Astrocyte (in vitro differentiated cells and primary cell): ENCODE results near the gene LYG2. TPM values are rescaled to one million over a fixed set of nuclear protein-coding genes. Genes with fewer than 3 reads are reported as not detected.
"Not testable (repeated sequence)": the region's sequence is repeated elsewhere in the genome, so short reads cannot be mapped to it uniquely, and the experiment has no call there.

ENCODE experiments used
- DNase-seq: peaks from one replicate; pipeline ENCODE4 v3.0.0-alpha.2; 2010; ENCODE audit warnings: low read depth
- FAIRE-seq: peaks from 2 replicates; lab custom pipeline; 2011; peaks lifted over from hg19 to GRCh38; lab: Jason Lieb, UNC
- H2AFZ ChIP-seq: 2 replicates; pipeline ENCODE4 v1.6.0; 2012; ENCODE audit warnings: low read depth, low read length, inconsistent platforms
- H3K27ac ChIP-seq: 2 replicates; pipeline ENCODE4 v1.5.1; 2011; ENCODE audit warnings: low read depth, low read length, inconsistent platforms
- H3K27me3 ChIP-seq: 2 replicates; pipeline ENCODE4 v1.6.0; 2011; ENCODE audit warnings: low read length, inconsistent platforms; ENCODE audit not compliant: insufficient read depth
- H3K36me3 ChIP-seq: 2 replicates; pipeline ENCODE4 v1.5.1; 2011; ENCODE audit warnings: low read length, inconsistent platforms; ENCODE audit not compliant: insufficient read depth
- H3K4me1 ChIP-seq: 2 replicates; pipeline ENCODE4 v1.5.1; 2011; ENCODE audit warnings: low read length, inconsistent platforms; ENCODE audit not compliant: insufficient read depth
- H3K4me2 ChIP-seq: 2 replicates; pipeline ENCODE4 v1.6.0; 2012; ENCODE audit warnings: low read length, inconsistent platforms
- H3K4me3 ChIP-seq: 2 replicates; pipeline ENCODE4 v1.5.1; 2011; ENCODE audit warnings: low read depth, mild to moderate bottlenecking, low read length, inconsistent platforms; ENCODE audit not compliant: insufficient read depth
- H3K79me2 ChIP-seq: 2 replicates; pipeline ENCODE4 v1.6.0; 2012; ENCODE audit warnings: mild to moderate bottlenecking, low read length, inconsistent platforms; ENCODE audit not compliant: insufficient read depth
- H3K9ac ChIP-seq: 2 replicates; pipeline ENCODE4 v1.6.0; 2012; ENCODE audit warnings: mild to moderate bottlenecking, low read length, inconsistent platforms
- H3K9me3 ChIP-seq: 2 replicates; pipeline ENCODE4 v1.5.1; 2012; ENCODE audit warnings: low read depth, mild to moderate bottlenecking, low read length, inconsistent platforms; ENCODE audit not compliant: insufficient read depth
- H4K20me1 ChIP-seq: 2 replicates; pipeline ENCODE4 v1.6.0; 2012; ENCODE audit warnings: low read length, inconsistent platforms; ENCODE audit not compliant: insufficient read depth
- H3K27ac Mint-ChIP-seq: one replicate; pipeline ENCODE4 v1.8.0; 2021; ENCODE audit warnings: mild to moderate bottlenecking, mixed read lengths; ENCODE audit not compliant: unreplicated experiment
- H3K27me3 Mint-ChIP-seq: one replicate; pipeline ENCODE4 v1.8.0; 2021; ENCODE audit warnings: low read depth, mixed read lengths; ENCODE audit not compliant: unreplicated experiment
- H3K36me3 Mint-ChIP-seq: one replicate; pipeline ENCODE4 v1.8.0; 2021; ENCODE audit warnings: low read depth, mixed read lengths; ENCODE audit not compliant: unreplicated experiment
- H3K4me1 Mint-ChIP-seq: one replicate; pipeline ENCODE4 v1.8.0; 2021; ENCODE audit warnings: low read depth, mixed read lengths; ENCODE audit not compliant: unreplicated experiment
- H3K4me3 Mint-ChIP-seq: one replicate; pipeline ENCODE4 v1.8.0; 2021; ENCODE audit warnings: mild to moderate bottlenecking, moderate library complexity, mixed read lengths; ENCODE audit not compliant: unreplicated experiment
- H3K9me3 Mint-ChIP-seq: one replicate; pipeline ENCODE4 v1.8.0; 2021; ENCODE audit warnings: mild to moderate bottlenecking, mixed read lengths; ENCODE audit not compliant: unreplicated experiment
- CTCF ChIP-seq: IDR thresholded peaks from 2 replicates; pipeline ENCODE4 v1.5.1; 2011; ENCODE audit warnings: low read depth, mild to moderate bottlenecking, inconsistent platforms, low read length, moderate library complexity; ENCODE audit not compliant: insufficient read depth
- EZH2 ChIP-seq: IDR thresholded peaks from 2 replicates; pipeline ENCODE4 v1.6.1; 2012; ENCODE audit warnings: mild to moderate bottlenecking, low read length, inconsistent platforms; ENCODE audit not compliant: insufficient read depth
- total RNA-seq: library from RNA; stranded (reverse); gene quantifications from 2 replicates; pipeline ENCODE4 v1.2.1, GENCODE V29; 2021

LYG2 gene
- total RNA-seq, 1 donor from 2014 or later: not detected

DNA sequence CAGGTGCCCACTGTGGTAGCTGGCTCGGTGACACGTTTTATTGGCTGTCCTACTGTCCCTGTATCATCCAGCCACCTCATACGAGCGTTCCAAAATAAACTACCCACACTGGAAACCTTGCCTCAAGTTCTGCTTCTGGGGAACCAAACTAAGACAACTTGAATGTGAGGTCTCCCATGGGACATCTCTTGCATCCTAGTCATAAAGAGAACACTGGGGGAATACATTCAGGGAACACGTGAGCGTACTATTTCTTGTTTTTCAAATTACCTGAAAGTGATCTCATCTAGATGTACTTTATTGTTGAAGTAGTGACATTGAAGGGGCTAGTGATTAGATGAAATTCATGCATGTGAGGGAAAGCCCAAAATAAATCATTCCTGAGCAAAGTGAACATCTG is 15.0 kb downstream of the LYG2 start:
- Histone ChIP-seq H3K27me3 (no peaks in the 10 kb centered on the region), H3K4me3 (no peak overlapping the region), H3K9me3 (no peaks in the 10 kb centered on the region), H3K27ac (no peak overlapping the region), H4K20me1 (no peaks in the 10 kb centered on the region), H3K9ac (no peak overlapping the region), H3K36me3 (no peaks in the 10 kb centered on the region), H2AFZ (no peak overlapping the region), H3K4me1 (no peaks in the 10 kb centered on the region), H3K79me2 (no peaks in the 10 kb centered on the region), H3K4me2 (no peak overlapping the region)
- Mint-ChIP-seq H3K9me3 (peaks cover 3% of the 10 kb centered on the region), H3K4me3 (no peak overlapping the region), H3K4me1 (no peaks in the 10 kb centered on the region), H3K27ac (no peak overlapping the region), H3K27me3 (no peaks in the 10 kb centered on the region), H3K36me3 (no peaks in the 10 kb centered on the region)
- no peak for DNase-seq
- no peak for FAIRE-seq
- no peak for TF ChIP-seq EZH2
- TF ChIP-seq CTCF: no peak

DNA sequence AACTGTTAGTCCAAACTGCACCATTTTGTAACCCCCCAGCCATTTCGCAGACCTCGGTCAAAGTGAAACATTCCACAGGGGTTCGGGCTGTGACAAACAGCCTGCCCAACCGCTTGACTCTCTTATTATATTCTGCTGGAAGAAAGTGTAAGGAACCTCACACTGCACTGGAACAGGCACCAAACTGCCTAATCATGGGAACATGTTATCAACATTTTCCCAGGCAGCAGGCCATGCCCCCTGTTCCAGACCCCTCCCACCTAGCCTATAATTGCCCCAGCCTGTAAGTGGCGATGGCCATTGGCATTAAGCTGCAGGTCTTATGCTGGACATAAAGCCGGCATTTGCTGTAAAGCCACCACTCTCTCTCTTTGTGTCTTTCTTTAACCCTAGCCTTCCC is 16.9 kb downstream of the LYG2 start:
- TF ChIP-seq EZH2 (no peak), CTCF (no peak)
- Mint-ChIP-seq H3K9me3 (peaks cover 3% of the 10 kb centered on the region), H3K4me3 (no peak overlapping the region), H3K4me1 (no peaks in the 10 kb centered on the region), H3K36me3 (no peaks in the 10 kb centered on the region), H3K27ac (no peak overlapping the region), H3K27me3 (no peaks in the 10 kb centered on the region)
- no peaks in the 10 kb centered on the region for H3K79me2 ChIP-seq
- no peaks in the 10 kb centered on the region for H4K20me1 ChIP-seq
- H2AFZ ChIP-seq: no peak overlapping the region
- H3K27ac ChIP-seq: no peak overlapping the region
- H3K36me3 ChIP-seq: no peaks in the 10 kb centered on the region
- H3K4me2 ChIP-seq: no peak overlapping the region
- no peak overlapping the region for H3K4me3 ChIP-seq
- H3K9me3 ChIP-seq: no peaks in the 10 kb centered on the region
- FAIRE-seq: no peak
- H3K9ac ChIP-seq: no peak overlapping the region
- no peaks in the 10 kb centered on the region for H3K27me3 ChIP-seq
- H3K4me1 ChIP-seq: no peaks in the 10 kb centered on the region
- no peak for DNase-seq

- H3K27ac ChIP-seq, H3K9ac ChIP-seq, H3K4me2 ChIP-seq, H3K36me3 ChIP-seq, FAIRE-seq, H4K20me1 ChIP-seq, H3K79me2 ChIP-seq, H3K36me3 Mint-ChIP-seq, H3K4me3 ChIP-seq, H2AFZ ChIP-seq, H3K9me3 ChIP-seq, H3K27ac Mint-ChIP-seq, H3K27me3 Mint-ChIP-seq, DNase-seq, H3K4me3 Mint-ChIP-seq, H3K4me1 ChIP-seq, H3K27me3 ChIP-seq, H3K4me1 Mint-ChIP-seq: not testable (repeated sequence)
- peaks cover 17% of the 10 kb centered on the region for H3K9me3 Mint-ChIP-seq
These were observed 22.3 kb downstream of the LYG2 start for GRCh38 chr2:99233177-99233576.
